GM12878 (cell line): Measurements from ENCODE around the gene KCNMB3. TPM values are rescaled to one million over a fixed set of nuclear protein-coding genes. Genes with fewer than 3 reads are reported as not detected.
"Not testable (repeated sequence)": the region's sequence is repeated elsewhere in the genome, so short reads cannot be mapped to it uniquely, and the experiment has no call there.

Experiments
- ATAC-seq: fragments of 200-7000 bp; cut with Tn5 transposase; 3 replicates; pipeline ENCODE4 v1.9.1; 2020; ENCODE audit warnings: mild to moderate bottlenecking, moderate library complexity
- BruUV-seq: library from RNA; stranded (reverse); fragments of 400-500 nt; replicated peaks from 2 replicates; lab custom pipeline; 2021; lab: Mats Ljungman, UMichigan
- CTCF ChIA-PET: fragments of 300-600 bp; sonication (Branson Sonifier 250); formaldehyde crosslinking; extraction: SDS; loops from one replicate; lab custom pipeline; 2021; ENCODE audit warnings: inconsistent platforms; lab: Yijun Ruan, JAX
- POLR2A ChIA-PET: fragments of 350-600 bp; formaldehyde crosslinking; extraction: SDS; loops from one replicate; lab custom pipeline; 2021; ENCODE audit warnings: inconsistent platforms; lab: Charles Lee
- RAD21 ChIA-PET: fragments of 300-600 bp; sonication (Branson Sonifier 250); formaldehyde crosslinking; loops from one replicate; lab custom pipeline; 2023; ENCODE audit warnings: antibody characterized with exemption; ENCODE audit not compliant: unreplicated experiment; lab: Charles Lee
- SMC1A ChIA-PET: fragments of 300-600 bp; sonication (Branson Sonifier 250); formaldehyde crosslinking; loops from one replicate; lab custom pipeline; 2023; ENCODE audit not compliant: unreplicated experiment, uncharacterized antibody; lab: Charles Lee
- DNase-seq: peaks from one replicate; pipeline ENCODE4 v3.0.0-alpha.2; 2011; ENCODE audit warnings: low read depth, low spot score
- FAIRE-seq: peaks from 3 replicates; lab custom pipeline; 2011; peaks lifted over from hg19 to GRCh38; lab: Jason Lieb, UNC
- H2AFZ ChIP-seq: 2 replicates; pipeline ENCODE4 v1.6.0; 2011; ENCODE audit warnings: low read depth, low read length, control low read depth; ENCODE audit not compliant: control insufficient read depth
- H3K27ac ChIP-seq: 2 replicates; pipeline ENCODE4 v1.5.1; 2011; ENCODE audit warnings: control low read depth; ENCODE audit not compliant: control insufficient read depth, insufficient read depth
- H3K27me3 ChIP-seq, 2 experiments: replicated peaks in 1 of 2; 2 replicates each; pipeline versions ENCODE4 v1.6.0 to v1.6.1; 2011; ENCODE audit warnings: low read length in 1 of 2; ENCODE audit not compliant: control insufficient read depth in 2 of 2, insufficient read depth in 2 of 2
- H3K36me3 ChIP-seq, 2 experiments: 2 replicates each; pipeline ENCODE4 v1.5.1; 2011; ENCODE audit warnings: low read length in 1 of 2; ENCODE audit not compliant: control insufficient read depth in 2 of 2, insufficient read depth in 2 of 2
- H3K4me1 ChIP-seq: 2 replicates; pipeline ENCODE4 v1.6.1; 2011; ENCODE audit warnings: mild to moderate bottlenecking, low read length, moderate library complexity, mixed read lengths; ENCODE audit not compliant: control insufficient read depth, insufficient read depth
- H3K4me2 ChIP-seq: 2 replicates; pipeline ENCODE4 v1.6.0; 2011; ENCODE audit warnings: control low read depth; ENCODE audit not compliant: control insufficient read depth, insufficient read depth
- H3K4me3 ChIP-seq: fragments of 200-600 bp; sonication (generic); 2 replicates; pipeline ENCODE4 v1.5.1; 2016
- H3K79me2 ChIP-seq: 2 replicates; pipeline ENCODE4 v1.6.0; 2011; ENCODE audit warnings: low read length; ENCODE audit not compliant: control insufficient read depth, insufficient read depth
- H3K9ac ChIP-seq: 2 replicates; pipeline ENCODE4 v1.8.0; 2011; ENCODE audit warnings: low read length, control low read depth, mixed read lengths; ENCODE audit not compliant: control insufficient read depth, insufficient read depth
- H3K9me3 ChIP-seq: replicated peaks from 3 replicates; pipeline ENCODE4 v1.5.1; 2011; ENCODE audit warnings: mild to moderate bottlenecking, low read length; ENCODE audit not compliant: control insufficient read depth, insufficient read depth
- H4K20me1 ChIP-seq: 2 replicates; pipeline ENCODE4 v1.6.0; 2011; ENCODE audit not compliant: control insufficient read depth, insufficient read depth
- CREB1 ChIP-seq: IDR thresholded peaks from 2 replicates; pipeline ENCODE4 v1.6.1; 2012; ENCODE audit warnings: low read depth, mild to moderate bottlenecking, inconsistent platforms
- MEF2B ChIP-seq: fragments of 450-650 bp; IDR thresholded peaks from 2 replicates; pipeline ENCODE4 v1.6.1; 2018; ENCODE audit warnings: mild to moderate bottlenecking, moderate library complexity; ENCODE audit not compliant: partially characterized antibody, poor library complexity, severe bottlenecking
- RAD21 ChIP-seq: IDR thresholded peaks from 2 replicates; pipeline ENCODE4 v1.6.1; 2011; ENCODE audit warnings: mild to moderate bottlenecking, low read depth, low read length, moderate library complexity; ENCODE audit not compliant: insufficient read depth
- SMC3 ChIP-seq: IDR thresholded peaks from 2 replicates; pipeline ENCODE4 v1.6.1; 2011; ENCODE audit warnings: low read length, improper control_type of control experiment, borderline replicate concordance
- WGBS: methylation state at CpG from one replicate; pipeline ENCODE4 v1.1.6; 2016; ENCODE audit warnings: low lambda C conversion rate; ENCODE audit not compliant: insufficient replicate concordance, insufficient coverage; ENCODE audit errors: missing lambda C conversion rate; 5-methylcytosine and 5-hydroxymethylcytosine counted together
- in situ Hi-C: fragments of 300-500 bp; cut with MboI; formaldehyde crosslinking; loops from 9 replicates; pipeline ENCODE4 v1.14.3; 2018; ENCODE audit warnings: mixed read lengths
- intact Hi-C: fragments of 100-400 bp; cut with micrococcal nuclease; formaldehyde crosslinking; loops from one replicate; pipeline ENCODE4 v1.14.2; 2022; ENCODE audit not compliant: unreplicated experiment
- polyA plus RNA-seq, 11 experiments: library from polyadenylated mRNA; depleted of rRNA in 4 of 11; unstranded in 6 of 11; stranded (reverse) in 5 of 11; fragments of >200 nt; fragmentation: Nextera tagmentation in 4 of 11; fragmentation: Illumina TruSeq in 1 of 11; extraction: Ambion mirVana in 4 of 11; extraction: Trizol in 1 of 11; gene quantifications; 1 replicate in 1 of 11; 2 replicates in 10 of 11; pipeline versions ENCODE4 v1.2.1 to v1.2.3, GENCODE V29; 2011 to 2016; ENCODE audit warnings: inconsistent platforms in 2 of 11, missing spikeins in 2 of 11, low read depth in 1 of 11
- total RNA-seq, 4 experiments: library from RNA; depleted of rRNA in 3 of 4; stranded (reverse); fragments of >200 nt in 3 of 4; fragmentation: Illumina TruSeq in 1 of 4; extraction: Trizol in 1 of 4; gene quantifications; 2 replicates each; pipeline versions ENCODE4 v1.2.1 to v1.2.3, GENCODE V29; 2013 to 2021
- TF ChIP-seq, protein P1 (sequence below), 3 experiments: IDR thresholded peaks in 2 of 3; conservative IDR thresholded peaks in 1 of 3; 2 replicates each; pipeline ENCODE4 v1.5.1; 2011; ENCODE audit warnings: low read depth in 3 of 3, low read length in 3 of 3, mild to moderate bottlenecking in 3 of 3, control low read depth in 2 of 3, moderate library complexity in 2 of 3, inconsistent platforms in 1 of 3, mixed read lengths in 1 of 3; ENCODE audit not compliant: control insufficient read depth in 2 of 3, insufficient read depth in 1 of 3; ENCODE audit errors: extremely low read depth in 1 of 3

The KCNMB3 gene
- total and polyA plus RNA-seq, 10 of the 15 experiments (the other 5 are each of a cell fraction or from before 2014, with no cell fraction given) = 0.20 to 4.6 (median 2.2) TPM

DNA sequence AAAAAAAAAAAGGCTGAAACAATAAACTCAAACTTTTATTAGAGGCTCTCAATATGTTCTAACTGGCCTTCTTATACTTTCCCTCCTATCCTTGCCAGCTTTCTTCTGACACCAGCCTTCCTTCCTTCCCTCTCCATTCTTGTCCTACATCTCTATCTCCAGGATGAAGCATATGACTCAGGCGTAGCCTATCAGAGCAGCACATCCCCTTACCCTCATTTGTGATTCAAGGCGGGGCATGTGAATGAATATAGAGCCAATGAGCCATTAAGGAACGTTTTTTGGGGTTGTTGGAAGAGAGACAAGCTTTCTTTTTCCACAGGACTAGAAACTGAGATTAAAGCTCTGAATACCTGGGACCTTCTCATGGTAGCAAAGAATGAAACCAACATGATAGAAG lies 25.1 kb upstream of the KCNMB3 start (continued):
- no peak for TF ChIP-seq MEF2B

DNA sequence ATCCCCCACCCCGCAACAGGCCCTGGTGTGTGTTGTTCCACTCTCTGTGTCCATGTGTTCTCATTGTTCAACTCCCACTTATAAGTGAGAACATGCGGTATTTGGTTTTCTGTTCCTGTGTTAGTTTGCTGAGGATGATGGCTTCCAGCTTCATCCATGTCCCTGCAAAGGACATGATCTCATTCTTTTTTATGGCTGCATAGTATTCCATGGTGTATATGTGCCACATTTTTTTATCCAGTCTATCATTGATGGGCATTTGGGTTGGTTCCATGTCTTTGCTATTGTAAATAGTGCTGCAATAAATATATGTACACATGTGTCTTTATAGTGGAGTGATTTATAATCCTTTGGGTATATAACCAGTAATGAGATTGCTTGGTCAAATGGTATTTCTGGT lies 23.5 kb upstream of the KCNMB3 start:
- CTCF ChIA-PET = not testable (repeated sequence)

DNA sequence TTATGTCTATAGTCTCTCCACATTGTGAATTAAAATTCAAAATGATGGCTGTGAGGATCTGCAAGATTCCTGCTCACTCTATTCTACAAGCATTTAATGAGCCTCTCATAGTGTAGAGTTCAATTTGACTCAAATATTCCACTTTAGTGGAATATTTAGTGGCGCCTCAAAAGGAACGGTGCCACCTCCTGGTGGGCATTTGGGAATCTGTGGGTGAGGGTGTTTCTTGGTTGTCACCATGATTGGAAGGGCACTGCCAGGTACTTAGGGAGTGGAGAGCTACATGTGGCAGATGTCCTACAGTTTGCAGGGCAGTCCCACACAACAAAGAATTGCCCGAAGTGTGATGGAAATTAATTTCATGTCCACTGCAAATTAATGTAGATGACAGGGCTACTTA lies 21.5 kb upstream of the KCNMB3 start:
- H3K4me1 ChIP-seq = no peaks in the 10 kb centered on the region
- ATAC-seq (no peak), DNase-seq (no peak), FAIRE-seq (no peak)
- POLR2A ChIA-PET = no interaction called here
- H3K27me3 ChIP-seq = no peaks in the 10 kb centered on the region; a peak in 1 of 4 replicates
- H3K4me3 ChIP-seq = no peak overlapping the region
- no peak overlapping the region for H2AFZ ChIP-seq
- 96% methylated on average over 3 of the region's 3 CpGs for WGBS
- RAD21 ChIA-PET = no interaction called here
- no peak overlapping the region for H3K27ac ChIP-seq
- CTCF ChIA-PET = interaction anchor here (0.7 to 1.8 kb wide), 8 partner anchors 8 to 257 kb away, joined by 3 to 10 read pairs (median 4); no protein-coding TSS in a partner anchor
- no peaks in the 10 kb centered on the region for H4K20me1 ChIP-seq
- H3K36me3 ChIP-seq = no peaks in the 10 kb centered on the region
- intact Hi-C loops = no loop called here
- no peak overlapping the region for H3K9ac ChIP-seq
- no TSS peak for BruUV-seq
- SMC1A ChIA-PET = interaction anchor here (0.9 to 1.8 kb wide), 7 partner anchors 22 to 204 kb away, joined by 3 to 5 read pairs (median 4); no protein-coding TSS in a partner anchor
- no peak overlapping the region for H3K4me2 ChIP-seq
- TF ChIP-seq SMC3 (0 out of 2 replicates have a peak, but pooled peaks have one; percentile 12), CREB1 (no peak), RAD21 (peak; percentile 29; the same call in 1 of the 2 replicates)
- TF ChIP-seq, protein P1, sequence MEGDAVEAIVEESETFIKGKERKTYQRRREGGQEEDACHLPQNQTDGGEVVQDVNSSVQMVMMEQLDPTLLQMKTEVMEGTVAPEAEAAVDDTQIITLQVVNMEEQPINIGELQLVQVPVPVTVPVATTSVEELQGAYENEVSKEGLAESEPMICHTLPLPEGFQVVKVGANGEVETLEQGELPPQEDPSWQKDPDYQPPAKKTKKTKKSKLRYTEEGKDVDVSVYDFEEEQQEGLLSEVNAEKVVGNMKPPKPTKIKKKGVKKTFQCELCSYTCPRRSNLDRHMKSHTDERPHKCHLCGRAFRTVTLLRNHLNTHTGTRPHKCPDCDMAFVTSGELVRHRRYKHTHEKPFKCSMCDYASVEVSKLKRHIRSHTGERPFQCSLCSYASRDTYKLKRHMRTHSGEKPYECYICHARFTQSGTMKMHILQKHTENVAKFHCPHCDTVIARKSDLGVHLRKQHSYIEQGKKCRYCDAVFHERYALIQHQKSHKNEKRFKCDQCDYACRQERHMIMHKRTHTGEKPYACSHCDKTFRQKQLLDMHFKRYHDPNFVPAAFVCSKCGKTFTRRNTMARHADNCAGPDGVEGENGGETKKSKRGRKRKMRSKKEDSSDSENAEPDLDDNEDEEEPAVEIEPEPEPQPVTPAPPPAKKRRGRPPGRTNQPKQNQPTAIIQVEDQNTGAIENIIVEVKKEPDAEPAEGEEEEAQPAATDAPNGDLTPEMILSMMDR (IDR thresholded peaks at IDR 0.05 in 2 of 3, conservative IDR thresholded peaks at IDR 0.05 in 1 of 3; ENCODE audit: control insufficient read depth in 2 of 3, extremely low read depth in 1 of 3, insufficient read depth in 1 of 3, low read depth in 3 of 3, low read length in 3 of 3) = peak; percentile 16 to 22 (median 19); a peak in 4 of 6 replicates
- in situ Hi-C loops = no loop called here
- H3K9me3 ChIP-seq = no peaks in the 10 kb centered on the region
- H3K79me2 ChIP-seq = no peaks in the 10 kb centered on the region

More for the DNA sequence above, 23.5 kb upstream of the KCNMB3 start:
- DNase-seq, H3K4me1 ChIP-seq, FAIRE-seq, H4K20me1 ChIP-seq, H2AFZ ChIP-seq, H3K36me3 ChIP-seq, RAD21 ChIA-PET, intact Hi-C loops, H3K4me3 ChIP-seq, H3K27ac ChIP-seq, in situ Hi-C loops, H3K27me3 ChIP-seq, H3K9me3 ChIP-seq, H3K79me2 ChIP-seq, H3K4me2 ChIP-seq, ATAC-seq, BruUV-seq, H3K9ac ChIP-seq: not testable (repeated sequence)
- 90% methylated on average over 1 of the region's 2 CpGs for WGBS
- POLR2A ChIA-PET = interaction anchor here (0.6 kb wide), 1 partner anchor 20 kb away, joined by 3 read pairs; no protein-coding TSS in a partner anchor
- SMC1A ChIA-PET = interaction anchor here (2.2 kb wide), 1 partner anchor 12 kb away, joined by 6 read pairs; no protein-coding TSS in a partner anchor
